T follicular helper cell (primary cell): ENCODE measurements around the gene MRGPRD.

ENCODE experiments used
- DNase-seq: peaks from one replicate; pipeline ENCODE4 v3.0.0-alpha.2; 2020; ENCODE audit warnings: low read depth

Gene MRGPRD

DNA sequence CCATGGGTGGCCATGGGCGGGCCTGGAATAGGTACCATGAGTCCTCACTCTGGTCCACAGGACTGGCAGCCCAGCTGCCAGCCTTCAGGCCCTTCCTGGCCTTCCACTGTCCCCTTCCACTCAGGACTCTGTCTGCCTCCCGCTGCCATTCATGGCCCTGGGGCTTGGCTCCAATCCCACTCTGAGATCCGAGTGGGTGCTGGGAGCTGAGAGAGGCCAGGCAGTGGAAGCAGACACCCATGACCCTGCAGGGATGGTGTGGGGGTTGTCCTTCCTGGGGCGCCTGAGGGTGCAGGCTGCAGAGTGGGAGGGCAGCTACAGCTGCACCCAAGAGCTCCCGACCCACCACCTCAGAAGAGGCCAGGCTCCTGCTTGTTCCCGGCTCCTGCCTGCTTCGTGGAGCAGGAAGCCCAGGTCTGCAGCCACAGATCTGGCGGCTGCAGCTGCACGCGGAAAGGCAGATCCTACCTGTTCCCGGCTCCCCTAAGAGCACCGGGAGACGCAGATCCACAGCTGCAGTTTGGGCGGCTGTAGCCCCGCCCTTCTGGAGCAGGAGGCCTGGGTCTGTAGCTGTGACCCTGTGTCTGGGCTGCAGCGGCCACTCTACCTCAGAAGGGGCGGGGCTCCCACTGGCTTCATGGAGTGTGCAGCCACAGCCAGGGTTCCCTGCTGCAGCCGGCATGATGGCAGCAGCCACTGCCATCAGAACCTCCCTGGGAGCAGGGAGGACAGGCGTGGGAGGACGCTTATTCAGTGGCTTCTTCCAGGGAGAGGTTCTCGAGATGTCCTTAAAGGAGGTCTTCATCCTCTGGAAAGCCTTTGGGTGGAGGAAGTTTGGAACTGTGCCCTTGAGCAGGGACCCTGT is 49.6 kb downstream of the MRGPRD start:
- no peak for DNase-seq
